ENCODE data around the gene OR2W1. TPM values are rescaled to one million over a fixed set of nuclear protein-coding genes. Genes with fewer than 3 reads are reported as not detected.

Gene OR2W1
- polyA plus RNA-seq (ENCODE audit: insufficient read length in 3 of 3) = not detected
- long read RNA-seq, donor 1 = 0 reads
- long read RNA-seq, donor 2 = 0 reads
- long read RNA-seq, donor 3 = 0 reads
- long read RNA-seq, donor 4 = 0 reads
- long read RNA-seq, donor 5 = 0 reads
- long read RNA-seq, donor 6 = 0 reads
- long read RNA-seq, donor 7 = 0 reads
- long read RNA-seq, donor 8 = 0 reads
- long read RNA-seq, donor 9 = 0 reads
- long read RNA-seq, donor 10 = 0 reads
- long read RNA-seq, donor 11 = 0 reads
- long read RNA-seq, donor 12 = 0 reads
- long read RNA-seq, donor 13 = 0 reads
- long read RNA-seq, donor 14 = 0 reads
- long read RNA-seq, donor 15 = 0 reads
- long read RNA-seq, donor 16 = 0 reads

GRCh38 chr6:29045075-29045474 lies at the start of gene OR2W1:
Gene OR2W1, minus strand, starts transcription at chr6:29045175. Its CDS starts 0 bp downstream, at chr6:29045175.
- no peak for DNase-seq (ENCODE audit: extremely low read depth in 1 of 11, low read depth in 9 of 11, low spot score in 4 of 11)

GRCh38 chr6:29092957-29093356 lies 48.0 kb upstream of the OR2W1 start:
- DNase-seq (ENCODE audit: extremely low read depth in 1 of 11, low read depth in 9 of 11, low spot score in 4 of 11) = no peak

GRCh38 chr6:29087213-29087612 lies 42.2 kb upstream of the OR2W1 start, which contains the start of gene OR2B3:
Gene OR2B3, minus strand, starts transcription at chr6:29087313. Its CDS starts 65 bp downstream, at chr6:29087248.
- DNase-seq (ENCODE audit: extremely low read depth in 1 of 11, low read depth in 9 of 11, low spot score in 4 of 11) = no peak

GRCh38 chr6:29082457-29082856 lies 37.5 kb upstream of the OR2W1 start:
- no peak for DNase-seq (ENCODE audit: extremely low read depth in 1 of 11, low read depth in 9 of 11, low spot score in 4 of 11)

GRCh38 chr6:29081312-29081711 lies 36.3 kb upstream of the OR2W1 start:
- DNase-seq (ENCODE audit: extremely low read depth in 1 of 11, low read depth in 9 of 11, low spot score in 4 of 11) = no peak

- DNase-seq (ENCODE audit: extremely low read depth in 1 of 11, low read depth in 9 of 11, low spot score in 4 of 11) = no peak
Measured at GRCh38 chr6:29079203-29079602, 34.2 kb upstream of the OR2W1 start.

GRCh38 chr6:29071831-29072723 lies 27.1 kb upstream of the OR2W1 start:
- DNase-seq (ENCODE audit: extremely low read depth in 1 of 11, low read depth in 9 of 11, low spot score in 4 of 11) = peak in 2 of 11 donors; percentile 2 to 9

- DNase-seq (ENCODE audit: extremely low read depth in 1 of 11, low read depth in 9 of 11, low spot score in 4 of 11) = no peak
Measured at GRCh38 chr6:29051680-29052079, 6.7 kb upstream of the OR2W1 start.

- no peak for DNase-seq (ENCODE audit: extremely low read depth in 1 of 11, low read depth in 9 of 11, low spot score in 4 of 11)
Measured at GRCh38 chr6:29035951-29036350, 9.0 kb downstream of the OR2W1 start.

- no peak for DNase-seq (ENCODE audit: extremely low read depth in 1 of 11, low read depth in 9 of 11, low spot score in 4 of 11)
Measured at GRCh38 chr6:29028821-29029220, 16.2 kb downstream of the OR2W1 start.

GRCh38 chr6:29025927-29026585 lies 18.9 kb downstream of the OR2W1 start:
- no peak for DNase-seq (ENCODE audit: extremely low read depth in 1 of 11, low read depth in 9 of 11, low spot score in 4 of 11)

- no peak for DNase-seq (ENCODE audit: extremely low read depth in 1 of 11, low read depth in 9 of 11, low spot score in 4 of 11)
Measured at GRCh38 chr6:29021434-29021833, 23.5 kb downstream of the OR2W1 start.

- no peak for DNase-seq (ENCODE audit: extremely low read depth in 1 of 11, low read depth in 9 of 11, low spot score in 4 of 11)
Measured at GRCh38 chr6:29019629-29020028, 25.3 kb downstream of the OR2W1 start.

GRCh38 chr6:29017428-29017802 lies 27.6 kb downstream of the OR2W1 start:
- DNase-seq (ENCODE audit: extremely low read depth in 1 of 11, low read depth in 9 of 11, low spot score in 4 of 11) = no peak

- DNase-seq (ENCODE audit: extremely low read depth in 1 of 11, low read depth in 9 of 11, low spot score in 4 of 11) = peak; percentile 56 to 87 (median 77)
Measured at GRCh38 chr6:29016559-29017427, 28.2 kb downstream of the OR2W1 start.

GRCh38 chr6:29014729-29015608 lies 30.0 kb downstream of the OR2W1 start:
- peak in 1 of 11 donors; percentile 12 for DNase-seq (ENCODE audit: extremely low read depth in 1 of 11, low read depth in 9 of 11, low spot score in 4 of 11)

GRCh38 chr6:29011276-29011734 lies 33.7 kb downstream of the OR2W1 start:
- DNase-seq (ENCODE audit: extremely low read depth in 1 of 11, low read depth in 9 of 11, low spot score in 4 of 11) = peak; percentile 56 to 82 (median 67)

- DNase-seq (ENCODE audit: extremely low read depth in 1 of 11, low read depth in 9 of 11, low spot score in 4 of 11) = no peak
Measured at GRCh38 chr6:29009358-29009757, 35.6 kb downstream of the OR2W1 start.
